Thyroid gland (tissue), 4 donors: Measurements from ENCODE around the gene PEX10.

Source experiments
- POLR2A ChIP-seq, 2 donors: fragments of 450-650 bp; IDR thresholded peaks; one replicate each; pipeline ENCODE4 v1.6.1; 2017; ENCODE audit warnings: antibody characterized with exemption in 2 of 2, mild to moderate bottlenecking in 2 of 2, moderate library complexity in 1 of 2
- TF ChIP-seq, protein P1 (sequence below), 6 experiments: fragments of 200-600 bp in 3 of 6; fragments of 450-650 bp in 3 of 6; sonication (generic) in 3 of 6; IDR thresholded peaks; one replicate each; pipeline ENCODE4 v1.5.1; 2016 to 2019; ENCODE audit warnings: antibody characterized with exemption in 6 of 6, mild to moderate bottlenecking in 2 of 6, inconsistent platforms in 1 of 6, moderate library complexity in 1 of 6

DNA sequence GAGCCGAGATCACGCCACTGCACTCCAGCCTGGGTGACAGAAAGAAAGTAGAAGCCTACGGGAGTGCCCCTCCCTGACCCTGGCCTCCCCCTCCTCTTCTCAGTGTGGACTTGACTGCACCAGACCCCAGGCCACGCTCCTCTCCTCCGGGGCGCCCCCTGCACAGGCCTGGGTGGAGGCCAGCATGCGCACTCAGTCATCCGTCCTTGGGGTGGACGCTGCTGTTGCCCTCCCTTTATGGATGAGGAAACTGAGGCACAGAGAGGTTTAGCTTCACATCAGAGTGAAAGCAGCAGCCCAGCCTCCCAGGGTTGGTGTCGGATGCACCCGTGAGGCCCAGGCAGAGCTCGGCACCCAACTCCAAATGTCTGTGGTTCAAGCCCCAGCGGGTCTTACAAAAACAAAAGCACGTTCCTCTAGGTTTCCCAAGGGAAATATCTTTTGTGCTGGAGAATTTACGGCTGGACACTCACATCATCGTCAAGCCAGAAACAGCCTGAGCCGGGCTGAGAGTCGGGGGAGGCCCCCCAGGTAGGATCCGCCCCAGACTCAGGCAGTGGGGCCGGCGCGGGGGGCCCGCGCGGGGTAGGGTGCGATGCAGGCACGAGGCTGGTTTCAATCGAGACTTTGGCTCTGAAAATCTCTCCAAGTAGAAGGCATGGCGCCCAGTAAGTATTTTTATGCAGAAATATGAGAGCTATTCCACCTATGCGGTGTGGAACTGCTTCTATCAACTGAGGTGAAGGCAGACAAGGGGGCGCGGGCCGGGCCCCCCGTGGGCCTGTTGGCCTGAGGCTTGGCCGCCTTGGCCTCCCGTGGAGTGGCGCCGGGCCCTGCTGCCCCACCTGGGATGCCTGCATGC lies 57.6 kb downstream of the PEX10 start:
- TF ChIP-seq, protein P1, sequence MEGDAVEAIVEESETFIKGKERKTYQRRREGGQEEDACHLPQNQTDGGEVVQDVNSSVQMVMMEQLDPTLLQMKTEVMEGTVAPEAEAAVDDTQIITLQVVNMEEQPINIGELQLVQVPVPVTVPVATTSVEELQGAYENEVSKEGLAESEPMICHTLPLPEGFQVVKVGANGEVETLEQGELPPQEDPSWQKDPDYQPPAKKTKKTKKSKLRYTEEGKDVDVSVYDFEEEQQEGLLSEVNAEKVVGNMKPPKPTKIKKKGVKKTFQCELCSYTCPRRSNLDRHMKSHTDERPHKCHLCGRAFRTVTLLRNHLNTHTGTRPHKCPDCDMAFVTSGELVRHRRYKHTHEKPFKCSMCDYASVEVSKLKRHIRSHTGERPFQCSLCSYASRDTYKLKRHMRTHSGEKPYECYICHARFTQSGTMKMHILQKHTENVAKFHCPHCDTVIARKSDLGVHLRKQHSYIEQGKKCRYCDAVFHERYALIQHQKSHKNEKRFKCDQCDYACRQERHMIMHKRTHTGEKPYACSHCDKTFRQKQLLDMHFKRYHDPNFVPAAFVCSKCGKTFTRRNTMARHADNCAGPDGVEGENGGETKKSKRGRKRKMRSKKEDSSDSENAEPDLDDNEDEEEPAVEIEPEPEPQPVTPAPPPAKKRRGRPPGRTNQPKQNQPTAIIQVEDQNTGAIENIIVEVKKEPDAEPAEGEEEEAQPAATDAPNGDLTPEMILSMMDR (IDR thresholded peaks at IDR 0.05) = no peak
- TF ChIP-seq POLR2A (IDR thresholded peaks at IDR 0.05) = no peak
